ENCODE data around the gene GLCCI1.
A peak's percentile ranks its signal among the peaks of the same experiment; 100 is the strongest.
"Not testable (repeated sequence)": the region's sequence is repeated elsewhere in the genome, so short reads cannot be mapped to it uniquely, and the experiment has no call there.

Gene GLCCI1

GRCh38 chr7:7988706-7989105 is 20.1 kb downstream of the GLCCI1 start:
- no peaks in the 10 kb centered on the region for H3K36me3 ChIP-seq (replicated peaks)
- in situ Hi-C loops (cut with MboI; ENCODE audit: low sequenced_read_pairs), result no loop called here
- no peaks in the 10 kb centered on the region for H3K4me1 ChIP-seq
- H3K4me3 ChIP-seq, result no peak overlapping the region
- no peak for DNase-seq (ENCODE audit: low spot score in 2 of 2)
- H3K27me3 ChIP-seq (ENCODE audit: low read depth), result no peaks in the 10 kb centered on the region
- no peaks in the 10 kb centered on the region for H3K9me3 ChIP-seq

GRCh38 chr7:7989133-7989532 is 20.5 kb downstream of the GLCCI1 start:
- Histone ChIP-seq H3K4me1 (no peaks in the 10 kb centered on the region), H3K9me3 (no peaks in the 10 kb centered on the region), H3K36me3 (replicated peaks) (no peaks in the 10 kb centered on the region), H3K27me3 (ENCODE audit: low read depth) (no peaks in the 10 kb centered on the region), H3K4me3 (no peak overlapping the region)
- in situ Hi-C loops (cut with MboI; ENCODE audit: low sequenced_read_pairs), result no loop called here
- no peak for DNase-seq (ENCODE audit: low spot score in 2 of 2)

- DNase-seq (ENCODE audit: low spot score in 2 of 2), result no peak
- Histone ChIP-seq H3K27me3 (ENCODE audit: low read depth) (no peaks in the 10 kb centered on the region), H3K36me3 (replicated peaks) (no peaks in the 10 kb centered on the region; the same call in 1 of the 2 replicates), H3K9me3 (no peaks in the 10 kb centered on the region), H3K4me1 (no peaks in the 10 kb centered on the region), H3K4me3 (no peak overlapping the region)
- in situ Hi-C loops (cut with MboI; ENCODE audit: low sequenced_read_pairs), result no loop called here
These were observed 21.2 kb downstream of the GLCCI1 start for GRCh38 chr7:7989616-7990440.

GRCh38 chr7:7990441-7990761 is 21.8 kb downstream of the GLCCI1 start:
- in situ Hi-C loops (cut with MboI; ENCODE audit: low sequenced_read_pairs), result no loop called here
- Histone ChIP-seq H3K9me3 (no peaks in the 10 kb centered on the region), H3K36me3 (replicated peaks) (no peaks in the 10 kb centered on the region; the same call in 1 of the 2 replicates), H3K4me1 (no peaks in the 10 kb centered on the region), H3K4me3 (no peak overlapping the region), H3K27me3 (ENCODE audit: low read depth) (no peaks in the 10 kb centered on the region)
- no peak for DNase-seq (ENCODE audit: low spot score in 2 of 2)

GRCh38 chr7:7992506-7992905 is 23.9 kb downstream of the GLCCI1 start:
- Histone ChIP-seq H3K27me3 (ENCODE audit: low read depth) (no peaks in the 10 kb centered on the region), H3K9me3 (no peaks in the 10 kb centered on the region), H3K4me3 (no peak overlapping the region), H3K4me1 (no peaks in the 10 kb centered on the region), H3K36me3 (replicated peaks) (no peaks in the 10 kb centered on the region; the same call in 1 of the 2 replicates)
- DNase-seq (ENCODE audit: low spot score in 2 of 2), result no peak
- in situ Hi-C loops (cut with MboI; ENCODE audit: low sequenced_read_pairs), result no loop called here

GRCh38 chr7:7995348-7995747 is 26.8 kb downstream of the GLCCI1 start:
- H3K4me1 ChIP-seq; H3K36me3 ChIP-seq (replicated peaks); H3K4me3 ChIP-seq; in situ Hi-C loops (cut with MboI; ENCODE audit: low sequenced_read_pairs); H3K27me3 ChIP-seq (ENCODE audit: low read depth); DNase-seq (ENCODE audit: low spot score in 2 of 2); H3K9me3 ChIP-seq: not testable (repeated sequence)

- no peaks in the 10 kb centered on the region; the same call in 1 of the 2 replicates for H3K36me3 ChIP-seq (replicated peaks)
- in situ Hi-C loops (cut with MboI; ENCODE audit: low sequenced_read_pairs), result no loop called here
- H3K4me1 ChIP-seq, result no peaks in the 10 kb centered on the region
- H3K27me3 ChIP-seq (ENCODE audit: low read depth), result no peaks in the 10 kb centered on the region
- H3K4me3 ChIP-seq, result no peak overlapping the region
- no peak for DNase-seq (ENCODE audit: low spot score in 2 of 2)
- H3K9me3 ChIP-seq, result no peaks in the 10 kb centered on the region
These were observed 28.0 kb downstream of the GLCCI1 start for GRCh38 chr7:7996568-7996967.

- Histone ChIP-seq H3K36me3 (replicated peaks) (no peaks in the 10 kb centered on the region), H3K9me3 (no peaks in the 10 kb centered on the region), H3K4me3 (no peak overlapping the region), H3K4me1 (no peaks in the 10 kb centered on the region), H3K27me3 (ENCODE audit: low read depth) (no peaks in the 10 kb centered on the region)
- in situ Hi-C loops (cut with MboI; ENCODE audit: low sequenced_read_pairs), result no loop called here
- DNase-seq (ENCODE audit: low spot score in 2 of 2), result no peak
These were observed 31.8 kb downstream of the GLCCI1 start for GRCh38 chr7:8000315-8000941.

GRCh38 chr7:8003077-8003476 is 34.5 kb downstream of the GLCCI1 start:
- H3K4me1 ChIP-seq, result no peaks in the 10 kb centered on the region
- no peaks in the 10 kb centered on the region for H3K9me3 ChIP-seq
- in situ Hi-C loops (cut with MboI; ENCODE audit: low sequenced_read_pairs), result no loop called here
- H3K4me3 ChIP-seq, result no peak overlapping the region
- no peak for DNase-seq (ENCODE audit: low spot score in 2 of 2)
- H3K36me3 ChIP-seq (replicated peaks), result peaks cover 8% of the 10 kb centered on the region; the same call in 1 of the 2 replicates
- H3K27me3 ChIP-seq (ENCODE audit: low read depth), result no peaks in the 10 kb centered on the region

- Histone ChIP-seq H3K4me3 (no peak overlapping the region), H3K27me3 (ENCODE audit: low read depth) (no peaks in the 10 kb centered on the region), H3K36me3 (replicated peaks) (peaks cover 8% of the 10 kb centered on the region; the same call in 1 of the 2 replicates), H3K9me3 (no peaks in the 10 kb centered on the region), H3K4me1 (peaks cover 6% of the 10 kb centered on the region; the same call in 1 of the 2 replicates)
- in situ Hi-C loops (cut with MboI; ENCODE audit: low sequenced_read_pairs), result no loop called here
- DNase-seq (ENCODE audit: low spot score in 2 of 2), result no peak
These were observed 36.7 kb downstream of the GLCCI1 start for GRCh38 chr7:8005279-8005678.

- no peak for DNase-seq (ENCODE audit: low spot score in 2 of 2)
- H3K4me3 ChIP-seq, result no peak overlapping the region
- H3K9me3 ChIP-seq, result no peaks in the 10 kb centered on the region; the same call in 1 of the 2 replicates
- peaks cover 23% of the 10 kb centered on the region for H3K4me1 ChIP-seq
- no peaks in the 10 kb centered on the region; the same call in 1 of the 2 replicates for H3K36me3 ChIP-seq (replicated peaks)
- H3K27me3 ChIP-seq (ENCODE audit: low read depth), result no peaks in the 10 kb centered on the region
- in situ Hi-C loops (cut with MboI; ENCODE audit: low sequenced_read_pairs), result no loop called here
These were observed 45.8 kb downstream of the GLCCI1 start for GRCh38 chr7:8014399-8014798.

GRCh38 chr7:8015100-8015745 is 46.6 kb downstream of the GLCCI1 start:
- no peaks in the 10 kb centered on the region; the same call in 1 of the 2 replicates for H3K36me3 ChIP-seq (replicated peaks)
- in situ Hi-C loops (cut with MboI; ENCODE audit: low sequenced_read_pairs), result no loop called here

GRCh38 chr7:8015746-8016120 is 47.1 kb downstream of the GLCCI1 start:
- H3K4me1 ChIP-seq, result peaks cover 23% of the 10 kb centered on the region
- DNase-seq (ENCODE audit: low spot score in 2 of 2), result no peak
- no peak overlapping the region for H3K4me3 ChIP-seq
- H3K9me3 ChIP-seq, result no peaks in the 10 kb centered on the region; the same call in 1 of the 2 replicates
- in situ Hi-C loops (cut with MboI; ENCODE audit: low sequenced_read_pairs), result no loop called here
- H3K36me3 ChIP-seq (replicated peaks), result no peaks in the 10 kb centered on the region; the same call in 1 of the 2 replicates
- H3K27me3 ChIP-seq (ENCODE audit: low read depth), result no peaks in the 10 kb centered on the region

More at GRCh38 chr7:8015100-8015745, 46.6 kb downstream of the GLCCI1 start:
- no peak for DNase-seq (ENCODE audit: low spot score in 2 of 2)
- peaks cover 23% of the 10 kb centered on the region for H3K4me1 ChIP-seq
- H3K9me3 ChIP-seq, result no peaks in the 10 kb centered on the region; the same call in 1 of the 2 replicates
- H3K4me3 ChIP-seq, result no peak overlapping the region
- H3K27me3 ChIP-seq (ENCODE audit: low read depth), result no peaks in the 10 kb centered on the region

GRCh38 chr7:8017423-8017822 is 48.8 kb downstream of the GLCCI1 start:
- in situ Hi-C loops (cut with MboI; ENCODE audit: low sequenced_read_pairs), result no loop called here
- Histone ChIP-seq H3K27me3 (ENCODE audit: low read depth) (no peaks in the 10 kb centered on the region), H3K9me3 (no peaks in the 10 kb centered on the region; the same call in 1 of the 2 replicates), H3K4me3 (no peak overlapping the region), H3K36me3 (replicated peaks) (no peaks in the 10 kb centered on the region; the same call in 1 of the 2 replicates), H3K4me1 (peaks cover 23% of the 10 kb centered on the region)
- DNase-seq (ENCODE audit: low spot score in 2 of 2), result peak in 1 of 2 experiments; percentile 5

All from HAP-1 (cell line).